GM18951 (cell line): ENCODE measurements around the gene VAV2.
"Not testable (repeated sequence)": the region's sequence is repeated elsewhere in the genome, so short reads cannot be mapped to it uniquely, and the experiment has no call there.

Source experiments
- POLR2A ChIP-seq: IDR thresholded peaks from 4 replicates; pipeline ENCODE4 v1.6.1; 2011; ENCODE audit warnings: mild to moderate bottlenecking; ENCODE audit not compliant: insufficient read length, insufficient read depth; ENCODE audit errors: extremely low read depth
- in situ Hi-C: fragments of 300-500 bp; cut with MboI; formaldehyde crosslinking; loops from one replicate; pipeline ENCODE4 v1.12.0; 2022; ENCODE audit warnings: low sequenced_read_pairs, mixed read lengths, inconsistent platforms; ENCODE audit not compliant: unreplicated experiment

The VAV2 gene

GRCh38 chr9:133910855-133911514 lies 81.1 kb downstream of the VAV2 start:
- no peak for TF ChIP-seq POLR2A
- in situ Hi-C loops: no loop called here

GRCh38 chr9:133906932-133907910 lies 84.9 kb downstream of the VAV2 start:
- TF ChIP-seq POLR2A: no peak
- in situ Hi-C loops: no loop called here

- in situ Hi-C loops: no loop called here
- TF ChIP-seq POLR2A: no peak
These were observed 85.9 kb downstream of the VAV2 start for GRCh38 chr9:133906218-133906617.

- no peak for TF ChIP-seq POLR2A
- in situ Hi-C loops: no loop called here
These were observed 86.6 kb downstream of the VAV2 start for GRCh38 chr9:133905493-133905892.

GRCh38 chr9:133904346-133905090 lies 87.6 kb downstream of the VAV2 start:
- in situ Hi-C loops: no loop called here
- TF ChIP-seq POLR2A: no peak

GRCh38 chr9:133901184-133901835 lies 90.8 kb downstream of the VAV2 start:
- in situ Hi-C loops: no loop called here
- TF ChIP-seq POLR2A: no peak

- in situ Hi-C loops: no loop called here
These were observed 94.4 kb downstream of the VAV2 start for GRCh38 chr9:133897675-133898074.

GRCh38 chr9:133896007-133896406 lies 96.1 kb downstream of the VAV2 start:
- in situ Hi-C loops: not testable (repeated sequence)

More at GRCh38 chr9:133897675-133898074, 94.4 kb downstream of the VAV2 start:
- no peak for TF ChIP-seq POLR2A

- in situ Hi-C loops: no loop called here
- no peak for TF ChIP-seq POLR2A
These were observed 96.8 kb downstream of the VAV2 start for GRCh38 chr9:133895335-133895734.

- in situ Hi-C loops: no loop called here
- TF ChIP-seq POLR2A: no peak
These were observed 97.5 kb downstream of the VAV2 start for GRCh38 chr9:133894377-133895321.

GRCh38 chr9:133893191-133893994 lies 98.7 kb downstream of the VAV2 start:
- TF ChIP-seq POLR2A: no peak

More at GRCh38 chr9:133893191-133893994, 98.7 kb downstream of the VAV2 start:
- in situ Hi-C loops: no loop called here
